Activated CD4-positive, alpha-beta T cell treated with anti-CD3 and anti-CD28 coated beads, Interleukin-2, amount 50 U/mL, for 16 hours (primary cell): ENCODE data around the gene ZNF101.
A peak's percentile ranks its signal among the peaks of the same experiment; 100 is the strongest.

ENCODE experiments used
- DNase-seq: peaks from one replicate; pipeline ENCODE4 v3.0.0-alpha.2; 2020

Gene ZNF101

DNA sequence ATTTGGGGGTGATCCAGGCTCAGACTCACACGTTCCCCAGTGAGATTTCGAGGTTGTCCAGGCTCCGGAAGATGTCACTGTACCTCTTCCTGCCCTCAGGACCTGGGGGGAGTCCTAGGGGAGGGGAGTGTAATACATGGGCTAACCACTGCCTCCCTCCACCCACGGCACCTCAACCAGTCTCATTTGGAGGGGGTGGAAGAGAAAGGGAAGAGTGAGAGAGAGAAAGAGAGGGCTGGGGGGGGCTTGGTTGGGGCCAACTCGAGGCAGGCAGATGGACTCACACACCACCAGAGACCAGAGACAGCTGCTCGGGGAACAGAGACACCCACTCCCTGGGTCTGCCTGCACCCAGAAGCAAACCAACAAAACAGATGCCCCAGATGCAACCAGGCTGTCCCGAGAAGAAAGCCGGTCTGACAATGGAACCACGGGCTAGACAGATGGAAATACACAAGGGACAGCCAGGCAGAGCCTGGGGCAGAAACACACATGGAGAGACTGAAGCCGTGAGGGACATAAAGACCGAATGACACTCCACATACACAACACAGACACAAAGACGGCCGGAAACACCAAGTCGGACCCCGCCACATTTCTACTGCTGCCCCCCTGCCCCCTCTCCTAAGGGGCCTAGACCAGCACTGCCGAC, 26.0 kb upstream of the ZNF101 start:
- peak; percentile 54 for DNase-seq

DNA sequence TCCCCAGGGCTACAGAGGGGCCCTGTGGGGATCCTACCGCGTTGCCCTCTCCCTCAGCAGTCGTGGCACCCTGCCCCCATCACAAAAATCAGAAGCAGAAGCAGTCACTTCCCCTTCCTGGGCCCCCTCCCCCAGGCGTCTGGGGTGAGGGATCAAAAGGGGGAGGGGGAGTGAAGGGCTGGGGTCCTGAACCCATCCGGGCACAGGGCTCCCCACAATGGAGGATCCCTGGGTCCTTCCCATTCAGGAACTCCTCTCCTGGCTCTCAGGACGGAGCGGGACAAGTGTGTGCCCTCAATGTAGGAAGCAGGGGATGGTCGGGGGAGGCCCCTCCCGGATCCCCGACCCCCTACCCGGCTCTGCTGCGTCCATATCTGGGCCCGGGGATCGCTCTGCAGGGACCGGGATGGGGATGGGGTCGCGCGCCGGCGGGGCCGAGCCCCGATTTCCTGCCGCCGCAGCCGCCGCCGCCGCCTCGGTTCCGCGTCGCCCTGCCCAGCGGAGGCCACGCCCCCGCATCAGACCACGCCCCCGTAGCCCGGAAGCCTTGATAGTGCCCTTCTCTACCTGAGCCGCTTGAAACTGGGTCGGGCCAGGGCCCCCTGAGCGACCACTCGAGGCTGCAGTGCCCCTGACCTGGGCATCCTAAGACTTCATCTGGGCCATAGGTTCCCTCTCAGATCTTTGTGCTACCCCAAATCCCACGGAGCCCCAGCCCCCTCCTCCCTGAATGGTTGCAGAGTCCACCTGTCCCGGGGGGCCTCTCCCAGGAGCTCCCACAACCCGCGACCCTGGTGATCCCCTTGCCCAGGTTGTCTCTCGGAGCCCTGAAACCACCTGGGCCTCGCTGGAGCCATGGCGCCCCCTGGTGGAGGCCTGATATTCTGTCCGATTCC, 25.2 kb upstream of the ZNF101 start, which contains the start of gene GMIP:
Gene GMIP (minus strand): TSS at position 500 of the 896 bp plus-strand sequence. CDS start 128 bp downstream, at position 372.
- DNase-seq = peak; percentile 88

DNA sequence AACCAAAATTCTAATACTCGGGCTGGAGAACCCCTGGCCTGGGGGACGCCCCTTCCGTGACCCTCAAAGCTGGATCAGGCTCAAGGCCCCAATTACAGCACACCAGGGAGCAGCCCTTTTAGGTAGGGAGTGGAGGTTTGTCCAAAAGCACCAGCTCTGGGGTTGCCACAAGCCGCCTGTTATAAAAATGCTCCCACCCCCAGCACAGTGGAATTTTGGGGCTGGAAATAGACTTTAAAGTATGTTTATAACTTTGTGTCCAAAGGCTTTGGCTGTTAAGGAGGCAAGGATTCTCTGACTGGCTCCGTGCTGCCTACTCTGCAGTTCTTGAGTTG, 24.6 kb upstream of the ZNF101 start:
- no peak for DNase-seq

DNA sequence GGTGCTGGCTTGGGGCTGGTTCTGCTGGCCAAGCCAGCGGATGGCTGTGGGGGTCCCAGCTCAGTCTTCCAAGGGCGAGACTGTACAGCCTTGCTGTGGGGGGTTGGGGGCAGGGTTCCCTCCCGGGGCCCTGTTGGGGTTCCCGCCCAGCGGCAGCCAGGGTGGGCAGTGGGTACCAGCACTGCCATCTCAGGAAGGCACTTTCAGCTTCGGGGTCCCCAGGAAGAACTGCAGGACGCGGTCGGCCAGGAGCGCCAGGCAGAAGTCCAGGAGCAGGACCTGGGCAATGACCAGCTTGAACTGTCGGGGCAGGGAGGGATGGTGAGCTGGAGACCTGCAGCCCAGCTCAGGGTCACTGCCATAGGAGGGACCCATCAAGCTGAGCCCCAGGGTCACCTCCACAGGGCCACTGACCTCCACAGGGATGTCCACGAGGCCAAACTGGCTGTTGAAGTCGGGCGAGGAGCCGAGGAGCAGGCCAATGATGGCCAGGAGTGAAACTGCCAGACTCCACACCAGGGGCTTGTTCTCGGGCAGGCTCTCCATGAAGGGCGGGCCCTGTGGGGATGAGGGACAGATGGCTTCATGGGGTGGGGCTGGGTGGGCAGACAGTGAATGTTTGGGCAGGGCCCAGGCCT, 23.3 kb upstream of the ZNF101 start:
- no peak for DNase-seq

DNA sequence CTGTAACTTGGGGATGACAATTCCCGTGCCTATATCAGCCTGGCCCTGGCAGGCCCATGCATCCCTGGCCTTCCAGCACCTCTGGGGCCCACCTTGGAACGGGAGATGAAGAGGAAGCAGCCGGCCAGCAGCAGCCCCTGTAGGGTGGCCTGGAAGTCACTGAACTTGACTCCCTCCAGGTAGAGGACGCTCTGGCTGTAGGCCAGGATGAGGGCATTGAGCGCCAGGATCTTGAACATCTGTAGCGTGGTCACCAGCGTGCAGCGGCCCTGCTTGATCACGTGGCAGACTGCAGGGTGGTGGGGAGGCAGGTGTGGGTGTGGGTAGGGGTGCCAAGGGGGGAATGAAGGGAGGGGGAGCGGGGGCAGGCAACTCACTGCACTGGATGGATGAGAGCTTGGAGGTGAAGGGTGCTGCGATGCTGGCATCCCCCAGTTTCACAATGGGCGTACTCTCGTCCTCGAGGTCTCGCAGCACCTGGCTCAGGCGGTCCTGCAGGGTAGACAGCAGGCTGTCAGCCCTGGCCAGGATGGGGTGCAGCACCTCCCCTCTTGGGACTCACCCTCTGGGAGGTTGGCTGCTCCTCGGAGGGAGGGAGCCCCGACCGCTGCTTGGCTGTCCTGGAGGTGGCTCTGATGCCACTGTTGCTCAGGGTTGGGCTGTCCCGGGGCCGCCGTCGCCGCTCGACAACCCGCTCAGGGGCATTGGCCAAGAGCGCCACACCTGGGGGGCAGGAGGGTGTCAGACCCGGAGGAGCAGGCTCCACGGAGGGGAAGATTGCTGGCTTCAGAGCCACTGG, 21.4 kb upstream of the ZNF101 start:
- DNase-seq = no peak

DNA sequence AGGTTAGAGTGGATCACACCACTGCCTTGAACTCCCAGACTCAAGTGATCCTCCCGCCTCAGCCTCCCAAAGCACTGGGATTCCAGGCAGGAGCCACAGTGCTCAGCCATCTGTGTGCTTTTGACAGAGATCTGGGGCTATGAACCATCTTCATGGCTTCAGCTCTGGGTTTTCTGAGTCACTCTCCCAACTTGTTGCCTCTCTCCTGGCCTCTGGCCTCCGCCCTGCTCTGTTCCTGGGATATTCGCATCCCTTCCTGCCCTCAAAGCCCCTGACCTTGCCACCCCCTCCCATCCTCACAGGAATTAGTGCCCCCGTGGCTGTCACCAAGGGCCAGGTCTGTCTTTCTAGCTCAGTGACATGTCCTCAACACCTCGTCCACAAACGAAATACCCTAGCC, 19.5 kb upstream of the ZNF101 start:
- no peak for DNase-seq

DNA sequence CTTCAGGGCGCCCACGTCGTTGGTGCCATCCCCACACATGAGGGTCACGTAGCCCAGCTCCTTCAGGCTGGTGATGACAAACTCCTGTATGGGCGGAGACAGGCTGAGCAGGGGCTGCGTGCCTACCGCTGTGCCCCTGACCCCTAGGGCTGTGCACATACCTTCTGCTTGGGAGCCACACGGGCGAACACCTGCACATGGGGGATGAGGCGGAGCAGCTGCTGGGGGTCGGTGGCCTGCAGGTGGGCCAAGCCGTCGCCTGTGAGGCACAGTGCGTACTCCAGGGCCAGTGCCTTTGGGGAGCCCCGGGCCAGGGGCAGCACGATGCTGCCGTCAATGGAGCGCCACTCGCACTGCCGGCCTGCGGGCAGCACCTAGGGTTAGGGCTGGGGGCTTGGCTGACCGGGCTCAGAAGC, 19.1 kb upstream of the ZNF101 start:
- DNase-seq = no peak

DNA sequence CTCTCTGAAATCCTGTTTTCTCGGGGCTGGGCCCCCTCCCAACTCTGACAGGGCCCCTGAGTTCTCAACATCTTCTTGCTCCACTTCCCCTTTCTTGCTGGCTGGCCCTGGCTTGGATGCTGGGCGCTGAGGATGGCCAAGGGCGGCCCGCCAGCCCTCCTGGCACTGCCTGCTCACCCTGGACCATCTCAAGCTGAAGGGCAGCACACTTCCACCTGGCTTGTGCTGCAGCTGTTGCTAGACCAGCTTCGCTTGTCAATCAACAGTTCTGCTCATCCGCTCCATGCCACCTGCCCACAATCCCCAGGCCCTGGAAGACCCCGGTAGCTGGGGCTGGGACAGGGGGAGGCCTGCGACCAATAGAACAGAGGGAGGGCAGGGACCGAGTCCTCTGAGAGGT, 18.3 kb upstream of the ZNF101 start:
- DNase-seq = no peak

DNA sequence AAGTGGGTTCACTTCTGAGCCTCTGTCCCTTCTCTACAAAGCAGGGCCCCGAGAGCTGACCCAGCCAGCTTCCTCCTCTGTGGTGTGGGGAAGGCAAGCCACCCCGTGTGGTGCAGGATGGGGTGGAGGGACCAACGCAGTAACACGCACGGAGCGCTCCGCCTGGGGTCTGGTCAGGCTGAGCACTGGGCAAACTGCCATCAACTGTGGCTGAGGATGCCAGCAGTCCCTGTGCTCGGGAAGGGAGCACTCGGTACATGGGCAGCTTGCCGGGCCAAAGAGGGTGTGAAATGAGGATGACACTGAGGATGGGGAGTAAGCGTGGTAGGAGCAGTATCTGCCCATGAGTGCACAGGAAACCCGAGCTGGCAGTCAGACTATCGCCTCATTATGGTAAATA, 17.6 kb upstream of the ZNF101 start:
- no peak for DNase-seq

DNA sequence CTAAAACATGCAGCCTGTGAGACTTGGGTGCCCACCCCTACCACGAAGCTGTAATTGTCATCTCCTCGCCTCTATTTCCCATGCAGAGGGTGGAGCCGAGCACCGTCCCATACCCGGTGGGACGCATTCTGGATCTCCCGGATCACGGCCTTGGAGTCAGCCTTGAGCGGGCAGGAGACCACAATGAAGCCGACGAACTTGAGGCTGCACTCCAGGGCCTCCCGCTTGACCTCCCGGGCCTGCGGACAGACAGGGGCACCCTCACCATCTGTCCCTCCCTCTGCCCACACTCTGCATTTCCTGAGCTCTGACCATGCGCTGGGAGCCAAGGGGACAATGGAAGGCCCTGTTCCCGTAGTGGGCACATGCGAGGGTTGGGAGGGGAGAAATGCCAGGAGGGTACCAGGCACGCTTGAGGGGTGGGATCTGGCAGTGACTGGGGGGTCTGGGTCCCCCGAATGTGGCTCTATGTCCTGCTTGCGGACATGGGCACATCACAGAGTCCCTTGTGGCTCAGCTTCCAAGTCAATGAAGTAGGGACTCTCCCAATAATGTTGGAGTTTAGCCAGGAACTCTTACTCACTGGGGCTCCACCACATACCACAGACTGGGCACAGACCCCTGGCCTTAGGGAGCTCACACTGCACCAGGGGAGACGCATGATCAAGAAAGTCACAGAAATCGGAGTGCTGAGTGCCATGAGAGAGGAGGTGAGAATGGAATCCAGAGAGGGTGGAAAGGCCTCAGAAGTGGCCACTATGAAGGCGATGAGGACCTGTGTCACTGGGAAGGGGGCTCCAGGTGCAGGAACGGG, 15.9 kb upstream of the ZNF101 start:
- DNase-seq = no peak

DNA sequence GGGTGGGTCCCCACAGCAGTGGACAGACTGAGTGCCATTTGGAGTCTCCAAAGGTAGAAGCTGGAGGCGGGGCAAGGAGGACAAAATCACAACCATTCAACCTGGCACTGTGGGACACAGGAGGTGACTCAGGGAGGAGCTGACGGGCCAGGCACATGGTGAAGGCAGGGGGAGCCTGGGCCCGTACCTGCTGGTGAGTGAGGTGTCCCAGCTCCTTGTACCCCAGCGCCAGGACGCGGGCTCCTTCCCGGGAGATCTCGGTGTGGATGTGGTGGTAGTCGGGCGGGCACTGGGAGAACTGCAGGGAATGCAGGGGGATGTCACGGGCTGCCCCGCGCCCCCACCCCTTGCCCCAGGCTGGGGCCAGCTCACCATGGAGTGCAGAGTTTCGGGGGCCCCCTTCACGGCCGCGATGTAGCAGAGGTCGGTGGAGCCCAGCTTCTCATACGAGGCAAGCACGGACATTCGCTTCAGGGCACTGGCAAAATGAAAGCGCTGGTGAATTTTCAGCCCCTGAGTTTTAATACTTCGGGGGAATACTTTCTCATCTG, 15.0 kb upstream of the ZNF101 start:
- no peak for DNase-seq

DNA sequence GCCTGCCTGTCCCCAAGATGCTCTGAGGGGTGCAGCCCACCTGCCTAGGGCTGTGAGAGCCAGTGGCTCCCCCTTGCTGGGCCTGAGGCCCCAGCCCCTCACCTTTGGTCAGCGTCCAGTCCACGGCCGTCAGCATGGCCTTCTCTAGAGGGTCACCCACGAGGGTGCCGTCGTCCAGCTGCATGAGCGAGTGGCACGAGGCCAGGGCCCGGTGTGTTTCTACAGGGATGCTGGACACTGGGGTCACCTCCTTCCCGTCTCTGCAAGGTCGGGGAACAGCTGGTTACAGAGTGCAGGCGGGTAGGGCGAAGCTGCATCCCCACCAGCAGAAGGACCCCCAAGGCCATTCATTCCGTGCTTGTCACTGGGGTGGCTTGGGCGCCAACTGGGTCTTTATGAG, 14.2 kb upstream of the ZNF101 start:
- no peak for DNase-seq

DNA sequence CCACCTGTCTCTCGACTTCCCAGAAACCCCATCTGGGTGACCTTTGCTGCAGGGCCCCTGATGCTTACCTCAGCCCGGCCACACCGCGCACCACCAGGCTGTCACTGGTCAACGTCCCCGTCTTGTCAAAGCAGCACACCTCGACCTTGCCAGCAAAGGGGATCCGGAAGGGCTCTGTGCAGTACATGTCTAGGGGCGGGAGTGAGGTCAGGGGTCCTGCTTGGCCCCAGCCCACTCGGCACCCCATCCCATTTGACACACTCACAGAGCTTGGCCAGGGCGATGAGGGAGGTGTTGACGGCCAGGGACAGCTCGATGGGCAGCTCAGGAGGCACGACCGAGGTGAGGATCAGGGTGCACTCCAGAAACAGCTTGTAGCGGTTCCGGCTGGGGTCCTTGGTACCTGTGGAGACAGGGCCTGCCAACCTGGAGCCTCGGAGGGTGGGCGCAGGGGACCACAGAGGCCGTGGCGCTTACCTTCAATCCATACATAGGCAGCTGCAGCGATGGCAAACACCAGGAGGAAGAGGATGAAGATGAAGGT, 13.5 kb upstream of the ZNF101 start:
- DNase-seq = no peak

DNA sequence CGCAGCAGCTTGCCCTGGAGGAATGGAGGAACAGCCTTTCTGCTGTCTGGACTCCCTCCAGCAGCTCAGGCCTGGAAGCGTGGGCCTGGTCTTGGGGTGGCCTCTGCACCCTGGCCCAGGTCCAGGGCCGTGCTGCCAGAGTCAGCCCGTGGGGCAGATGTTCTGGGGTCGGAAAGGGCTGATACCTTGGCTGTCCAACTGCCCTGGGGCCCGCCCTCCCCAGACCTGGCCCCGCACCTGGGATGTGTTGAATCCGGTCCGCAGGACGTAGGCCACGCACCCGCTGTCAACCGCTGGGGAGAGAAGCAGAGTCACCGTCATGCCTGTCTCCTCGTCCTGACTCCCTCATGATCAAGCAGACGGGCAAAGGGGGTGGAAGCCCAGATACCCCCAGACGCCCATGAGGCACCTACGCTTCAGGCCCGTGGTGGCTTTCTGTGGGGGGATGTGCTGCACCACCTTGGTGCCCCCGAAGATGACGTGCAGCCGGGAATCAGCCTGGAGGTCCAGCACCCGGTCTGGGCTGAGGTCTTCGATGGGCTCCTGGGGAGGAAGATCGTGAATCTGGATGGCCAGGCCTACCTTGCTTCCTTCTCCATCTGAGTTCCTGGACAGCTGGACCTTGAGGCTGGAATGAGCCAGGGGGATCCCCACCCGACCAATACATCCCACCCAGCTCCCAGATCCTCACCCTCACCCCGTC, 12.8 kb upstream of the ZNF101 start:
- no peak for DNase-seq

DNA sequence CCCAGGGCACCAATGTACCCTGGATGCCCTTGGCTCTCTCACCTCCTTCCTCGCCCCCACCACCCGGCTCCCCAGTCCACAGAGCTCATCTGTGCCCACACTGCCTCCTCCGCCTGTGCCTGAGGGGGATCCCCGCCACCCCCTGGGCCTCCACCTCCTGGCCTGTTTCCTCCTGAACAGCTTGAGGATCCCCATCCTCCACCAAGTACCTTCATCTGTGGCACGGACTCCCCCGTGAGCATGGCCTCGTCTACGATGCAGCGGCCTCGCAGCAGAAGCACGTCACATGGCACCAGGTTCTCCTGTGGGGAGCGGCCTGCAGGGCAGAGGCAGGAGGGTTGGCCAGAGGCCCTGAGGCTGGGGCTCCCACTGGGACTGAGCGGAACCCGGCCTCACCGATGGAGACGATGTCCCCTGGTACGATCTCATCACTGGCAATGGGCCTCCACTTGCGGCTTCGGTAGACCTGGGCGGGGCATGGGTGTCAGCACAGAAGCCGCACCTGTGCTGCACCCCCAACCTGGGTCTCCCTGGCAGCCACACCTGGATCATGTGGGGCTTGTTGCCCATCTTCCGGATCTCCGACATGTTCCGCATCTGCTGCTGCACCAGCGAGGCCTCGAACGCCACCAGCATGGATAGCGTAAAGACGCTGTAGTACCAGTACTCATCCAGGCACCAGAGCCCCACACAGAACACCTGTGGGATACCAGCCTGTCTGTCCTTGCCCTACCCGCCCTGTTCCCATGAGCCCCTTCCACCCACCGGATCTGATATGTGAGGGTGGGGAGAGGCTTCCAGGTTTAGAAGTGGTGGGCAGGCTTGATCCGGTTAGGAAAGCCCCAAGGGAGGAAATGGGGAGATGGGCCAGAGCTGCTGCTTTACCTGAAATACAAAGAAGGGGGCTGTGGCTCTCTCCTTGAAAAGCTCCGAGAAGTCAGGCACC, 11.9 kb upstream of the ZNF101 start:
- DNase-seq = no peak

DNA sequence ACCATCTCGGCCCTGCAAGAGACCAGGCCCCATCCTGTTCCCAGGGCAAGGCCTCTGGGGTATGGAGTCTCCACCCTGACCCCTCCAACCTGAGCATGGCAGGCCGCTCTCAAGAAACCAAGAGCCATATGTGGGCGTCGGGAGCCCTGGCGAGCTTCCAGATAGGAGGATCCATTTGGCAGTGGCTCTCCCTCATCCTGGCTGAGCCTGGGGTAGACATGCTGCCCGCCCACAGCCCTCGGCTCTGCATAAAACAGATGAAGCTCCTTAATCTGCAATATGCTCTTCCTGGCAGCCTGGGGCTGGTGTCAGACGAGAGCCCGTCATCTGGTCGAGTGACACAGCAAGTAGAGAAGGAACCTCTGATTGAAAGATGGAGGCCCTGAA, 11.2 kb upstream of the ZNF101 start:
- no peak for DNase-seq

DNA sequence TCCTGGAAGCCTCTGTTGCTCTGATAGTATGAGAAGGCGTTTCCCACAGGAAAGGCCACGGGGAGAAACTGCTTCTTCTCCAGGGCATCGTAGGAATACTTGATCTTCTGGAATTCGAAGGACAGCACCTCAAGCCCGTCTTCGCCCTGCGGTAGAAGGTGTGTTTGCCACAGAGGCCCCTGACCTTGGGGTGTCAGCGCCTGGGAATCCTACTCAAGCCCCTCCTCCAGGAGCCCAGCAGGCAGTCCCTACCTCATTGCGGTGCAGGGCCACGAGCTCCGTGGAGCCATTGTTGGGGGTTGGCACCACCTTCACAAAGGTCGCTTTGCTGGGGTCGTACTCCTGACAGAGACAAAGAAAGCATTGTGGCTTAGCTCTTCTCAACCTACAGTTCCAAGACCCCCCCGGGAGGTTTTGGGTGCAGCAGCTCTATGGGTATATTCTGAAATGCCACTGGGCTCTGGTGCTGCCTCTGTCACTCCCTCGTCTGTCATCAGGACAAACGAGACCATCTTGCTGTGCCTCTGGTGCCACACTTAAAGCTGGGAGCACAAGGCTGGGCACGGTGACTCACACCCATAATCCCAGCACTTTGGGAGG, 8.9 kb upstream of the ZNF101 start:
- DNase-seq = no peak

DNA sequence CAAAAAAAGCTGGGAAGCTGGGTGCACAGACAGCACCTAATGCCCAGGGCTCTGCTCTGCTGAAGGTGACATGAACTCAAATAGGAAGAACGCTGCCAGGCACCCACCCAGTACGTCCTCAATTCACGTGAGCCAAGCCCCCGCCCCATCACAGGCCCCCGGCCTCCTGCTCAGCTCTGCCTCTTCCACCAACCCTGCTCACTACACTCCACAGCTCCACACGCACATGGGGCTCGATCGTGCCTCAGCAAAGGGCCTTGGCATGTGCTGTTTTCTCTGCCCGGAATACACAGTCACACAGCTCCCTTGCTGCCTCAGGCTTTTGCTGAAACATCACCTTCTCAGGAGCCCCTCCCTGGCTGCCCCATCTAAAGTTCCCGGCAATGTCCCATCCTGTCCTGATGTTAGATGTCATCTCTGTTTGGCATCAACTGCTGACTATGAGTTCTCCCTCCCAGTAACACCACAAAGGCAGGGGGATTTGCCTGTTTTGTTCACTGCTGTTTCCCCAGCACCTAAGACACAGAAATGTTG, 7.4 kb upstream of the ZNF101 start:
- DNase-seq = no peak

DNA sequence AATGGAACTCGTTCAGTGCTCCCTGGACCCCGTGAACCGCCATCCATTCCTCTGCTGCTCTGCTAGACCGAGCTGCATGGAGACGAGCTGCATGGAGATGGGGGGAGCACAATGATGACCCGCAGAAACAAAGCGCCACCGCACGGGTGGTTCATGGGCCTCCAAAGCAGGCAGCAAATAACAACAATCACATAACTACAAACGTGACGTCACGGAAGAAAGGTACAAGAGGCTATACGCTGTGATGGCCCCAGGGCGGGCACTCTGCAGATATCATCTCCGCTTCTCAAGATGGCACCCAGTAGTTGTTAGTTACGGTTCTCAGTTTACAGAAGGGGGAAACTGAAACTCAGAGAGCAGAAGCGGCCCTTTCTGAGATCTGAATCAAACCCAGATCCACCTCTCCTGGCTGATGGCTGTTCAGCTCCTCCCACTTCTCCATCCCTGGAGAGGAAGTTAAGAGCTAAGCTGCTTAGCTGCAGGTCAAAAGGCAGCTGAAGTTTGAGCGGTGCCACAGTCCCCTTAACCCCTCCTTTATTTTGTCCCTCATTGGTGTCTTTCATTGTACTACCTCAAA, 6.9 kb upstream of the ZNF101 start:
- peak; percentile 88 for DNase-seq
